GM21390 (cell line): Measurements from ENCODE around the gene ZC3H7A.

Experiments used
- ATAC-seq: cut with Tn5 transposase; IDR thresholded peaks from one replicate; pipeline ENCODE4 v1.9.1; 2021; ENCODE audit not compliant: unreplicated experiment

Gene ZC3H7A

DNA sequence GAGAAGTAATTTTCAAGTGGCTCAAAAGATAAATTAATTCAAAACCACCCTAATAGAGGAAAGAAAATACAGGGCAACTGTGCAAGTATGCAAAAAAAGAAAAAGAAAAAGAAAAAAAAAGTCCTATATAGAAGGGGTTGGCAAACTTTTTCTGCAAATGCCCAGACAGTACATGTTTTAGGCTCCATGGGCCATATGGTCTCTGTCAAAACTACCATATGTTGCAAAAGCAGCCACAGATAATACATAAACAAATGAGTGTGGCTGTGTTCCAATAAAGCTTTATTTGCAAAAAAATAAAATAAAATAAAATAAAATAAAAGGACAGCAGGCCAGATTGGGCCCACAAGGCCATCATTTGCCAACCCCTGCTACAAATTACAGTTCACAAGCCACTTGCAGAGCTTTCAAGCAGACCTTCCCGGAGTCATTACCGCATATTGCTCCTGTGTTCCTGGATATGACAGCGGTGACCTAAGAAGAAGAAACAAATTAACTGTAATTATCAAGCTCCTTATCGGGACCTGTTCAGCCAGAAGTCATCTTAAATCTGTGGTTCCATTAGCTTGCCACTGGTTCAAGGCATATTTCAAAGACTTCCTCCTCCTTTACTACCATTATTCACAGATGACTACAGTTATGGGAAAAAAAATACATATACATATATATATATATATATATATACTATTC is 15.9 kb downstream of the ZC3H7A start:
- ATAC-seq, result no peak

DNA sequence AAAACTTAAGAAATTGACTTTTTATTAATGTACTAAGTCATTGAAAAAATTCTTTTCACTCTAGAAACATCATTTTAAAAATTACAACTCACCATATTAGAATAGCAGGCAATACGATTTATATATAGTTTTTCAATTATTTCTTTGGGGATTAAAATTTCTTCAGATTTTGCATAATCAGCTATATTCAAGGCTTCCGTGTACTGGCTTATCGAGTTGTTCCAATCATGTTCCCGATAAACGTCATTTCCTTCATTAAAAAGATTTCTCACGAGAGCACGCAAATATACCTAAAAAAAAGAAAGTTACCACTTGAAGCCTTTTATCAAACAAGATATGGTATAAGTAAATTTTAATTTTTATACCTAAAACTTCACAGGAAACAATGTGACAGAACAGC is 18.0 kb downstream of the ZC3H7A start:
- no peak for ATAC-seq

DNA sequence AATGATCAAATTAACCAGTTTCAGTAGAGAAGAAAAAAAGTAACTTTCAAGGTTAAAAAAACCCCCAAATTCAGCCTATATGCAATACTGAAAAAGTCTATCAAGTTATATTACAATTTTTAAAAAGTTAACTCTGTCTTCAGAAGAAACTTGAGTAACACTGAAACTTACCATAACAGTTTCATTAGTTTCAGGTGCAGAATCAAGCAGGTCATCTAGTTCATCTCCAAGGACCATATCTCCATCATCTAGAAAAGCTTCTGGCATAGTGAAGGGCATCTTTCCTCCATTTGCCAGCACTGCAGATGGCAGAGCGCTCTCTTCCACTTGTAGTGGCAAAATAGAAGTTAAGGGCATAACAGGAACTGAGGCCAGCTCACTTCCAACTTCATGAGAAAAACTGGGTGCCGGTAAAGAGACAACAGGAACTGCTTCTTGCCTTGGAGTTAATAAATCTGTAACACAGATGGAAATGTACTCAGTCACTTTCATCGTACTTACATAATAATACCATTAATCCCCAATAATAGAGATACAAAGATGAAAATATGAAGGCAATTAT is 22.9 kb downstream of the ZC3H7A start:
- ATAC-seq, result no peak

DNA sequence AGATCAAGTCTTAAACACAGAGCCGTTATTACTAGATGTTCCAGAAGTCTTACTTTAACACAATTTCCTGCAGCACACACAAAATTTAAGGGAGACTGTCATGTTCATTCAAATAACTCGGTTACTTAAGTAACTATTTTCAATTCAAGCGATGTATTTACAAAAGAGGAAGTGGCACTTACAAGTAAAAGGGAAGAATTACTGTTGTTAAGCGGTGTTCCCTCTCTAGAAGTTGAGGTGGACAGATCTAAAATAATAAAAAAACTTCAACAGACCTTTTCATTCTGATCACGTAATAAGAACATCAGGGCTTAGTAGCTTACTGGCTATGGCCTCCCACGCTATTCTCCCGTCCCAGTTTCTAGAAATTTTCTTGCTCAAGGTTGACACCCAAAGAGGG is 28.2 kb downstream of the ZC3H7A start:
- no peak for ATAC-seq

DNA sequence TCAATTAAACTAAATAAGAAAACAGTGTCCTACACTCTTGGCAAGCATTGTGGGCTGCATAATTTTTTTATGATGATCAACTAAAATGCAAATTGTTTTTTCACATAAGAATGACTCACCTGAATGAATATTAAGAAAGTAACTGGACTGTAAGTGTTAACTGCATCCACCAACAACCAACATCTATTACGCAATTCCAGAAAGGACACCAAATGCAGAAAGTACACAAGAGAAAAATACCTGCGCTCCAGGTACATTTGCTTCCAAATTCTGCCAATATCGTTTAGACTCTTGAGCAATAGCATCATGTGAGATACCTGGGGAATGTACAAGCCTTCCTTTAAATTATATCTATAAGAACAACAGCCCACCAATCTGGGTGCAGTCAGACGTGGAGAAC is 34.6 kb downstream of the ZC3H7A start:
- no peak for ATAC-seq

DNA sequence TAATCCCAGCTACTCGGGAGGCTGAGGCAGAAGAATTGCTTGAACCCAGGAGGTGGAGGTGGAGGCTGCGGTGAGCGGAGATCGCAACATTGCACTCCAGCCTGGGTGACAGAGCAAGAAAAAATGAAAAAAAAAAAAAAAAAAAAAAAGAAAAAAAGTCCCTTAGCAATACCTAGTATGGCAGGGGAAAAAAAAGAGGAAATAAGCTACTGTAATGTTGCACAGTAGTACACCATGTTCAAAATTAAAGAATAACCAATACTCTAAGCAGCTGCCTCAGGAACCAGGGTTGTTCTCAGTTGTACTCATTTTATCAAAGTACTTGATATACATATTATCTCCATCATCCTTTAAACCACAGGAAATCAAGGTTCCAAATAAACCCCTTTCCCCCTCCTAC is 37.1 kb downstream of the ZC3H7A start:
- ATAC-seq, result no peak

DNA sequence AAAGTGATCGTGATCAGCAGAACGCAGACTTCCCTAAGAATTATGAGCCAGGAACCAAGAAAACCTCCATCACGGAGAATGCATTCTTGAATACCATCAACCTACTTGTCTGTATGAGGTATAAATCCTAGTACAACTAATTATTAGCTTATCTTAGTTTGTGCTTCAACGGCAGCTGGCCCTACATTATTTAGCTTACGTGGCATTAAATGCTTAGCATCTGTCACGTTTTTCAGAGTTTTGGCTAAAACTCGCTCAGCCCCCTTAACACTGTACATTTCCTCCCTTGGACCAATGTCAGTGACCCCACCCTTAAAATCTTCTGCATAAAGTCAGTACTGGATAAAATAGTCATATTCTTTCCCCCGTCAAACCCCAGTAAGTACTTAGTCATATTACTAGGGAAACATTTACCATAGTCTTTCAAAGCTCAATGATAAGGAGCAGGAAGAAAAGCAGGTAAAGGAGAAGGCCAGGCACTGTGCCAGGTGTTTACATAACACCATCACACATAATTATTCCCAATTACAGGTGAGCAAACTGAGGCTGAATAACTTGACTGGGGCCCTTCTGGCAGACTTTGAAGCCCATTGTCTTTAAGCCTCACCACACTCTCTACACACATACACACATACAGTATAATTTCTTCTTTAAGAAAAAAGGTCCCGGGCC is 37.8 kb downstream of the ZC3H7A start:
- no peak for ATAC-seq

DNA sequence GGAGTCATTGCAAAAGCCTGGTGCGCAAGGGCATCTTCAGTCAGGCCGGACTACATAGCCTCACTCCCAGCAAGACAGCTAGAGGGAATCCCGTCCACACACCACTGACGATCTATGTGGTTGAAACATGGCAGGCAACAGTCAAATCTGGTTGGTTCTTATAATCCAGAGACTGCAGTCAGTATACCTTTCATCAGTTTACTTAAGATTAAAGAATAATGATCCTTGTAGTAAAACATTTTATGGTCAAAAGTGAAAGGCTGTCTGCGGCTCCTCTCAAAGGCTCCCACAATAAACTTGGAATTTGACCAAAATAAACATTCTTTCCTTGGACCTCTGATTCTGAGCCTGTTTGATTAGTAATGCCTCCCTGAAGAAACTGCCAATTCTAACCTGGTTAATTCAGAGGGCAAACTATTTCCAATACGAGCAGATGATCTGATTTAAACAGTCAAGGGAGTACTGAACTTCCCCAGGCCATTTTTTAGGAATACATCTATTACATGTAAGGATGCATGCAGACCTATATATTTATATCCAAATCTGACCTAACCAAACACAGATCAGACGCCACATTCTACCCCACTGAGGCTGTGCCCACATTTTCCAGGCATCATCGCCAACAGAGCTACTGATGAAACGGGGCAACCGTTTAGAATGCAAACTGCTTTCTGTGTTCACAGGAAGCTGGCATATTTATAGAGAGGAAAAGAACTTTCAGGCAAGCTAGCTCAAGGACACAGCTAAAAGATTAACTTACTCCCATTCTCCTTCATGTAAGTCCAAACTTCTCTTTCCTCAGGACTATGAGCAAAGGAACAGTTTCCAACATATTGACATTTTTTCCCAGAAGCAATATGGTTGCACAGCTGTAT is 39.1 kb downstream of the ZC3H7A start:
- no peak for ATAC-seq

DNA sequence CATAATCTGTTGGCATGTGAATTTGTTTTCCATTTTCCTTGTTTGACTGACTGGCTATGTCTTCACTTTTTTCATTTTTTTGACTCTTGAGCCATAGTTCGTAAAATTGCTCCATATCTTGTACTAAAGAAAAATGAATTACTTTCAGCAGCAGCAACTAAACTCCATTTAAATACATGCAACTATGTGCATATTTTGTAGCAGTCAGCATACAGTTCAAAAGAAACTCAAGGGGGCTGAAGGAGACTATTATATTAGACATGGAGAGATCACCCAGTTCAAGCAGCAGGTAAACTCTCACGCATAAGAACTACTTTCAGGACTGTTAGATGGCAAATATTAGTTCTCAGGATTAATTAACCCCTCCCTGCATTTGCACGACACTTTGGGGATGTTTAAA is 40.8 kb downstream of the ZC3H7A start:
- ATAC-seq, result no peak

DNA sequence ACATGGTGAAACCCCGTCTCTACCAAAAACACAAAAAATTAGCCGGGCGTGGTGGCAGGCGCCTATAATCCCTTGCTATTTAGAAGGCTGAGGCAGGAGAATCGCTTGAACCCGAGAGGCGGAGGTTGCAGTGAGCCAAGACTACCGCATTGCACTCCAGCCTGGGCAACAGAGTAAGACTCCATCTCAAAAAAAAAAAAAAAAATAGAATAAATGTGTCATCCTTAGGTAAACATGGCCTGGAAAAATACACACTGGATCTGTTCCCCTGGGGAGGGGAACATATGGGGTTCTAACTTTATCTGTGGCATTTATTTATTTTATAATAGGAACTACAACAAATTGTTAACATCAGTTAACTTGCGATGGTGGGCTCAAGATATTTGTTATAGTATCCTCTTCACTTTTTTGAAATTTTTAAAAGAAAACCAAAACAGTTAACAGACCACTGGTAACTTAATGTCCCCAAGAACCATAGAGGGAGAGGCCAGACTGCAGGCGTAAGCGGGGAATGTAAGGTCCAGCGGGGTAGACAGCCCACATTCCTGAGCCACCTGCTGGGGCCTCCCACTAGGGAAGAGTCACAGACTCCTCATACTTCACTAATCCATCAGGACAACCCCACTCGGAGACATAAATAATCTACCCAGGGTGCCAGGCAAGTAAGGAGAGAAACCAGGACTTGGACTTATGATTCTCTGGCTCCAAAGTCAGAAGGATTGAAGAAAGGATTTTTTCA is 41.9 kb downstream of the ZC3H7A start:
- ATAC-seq, result no peak

DNA sequence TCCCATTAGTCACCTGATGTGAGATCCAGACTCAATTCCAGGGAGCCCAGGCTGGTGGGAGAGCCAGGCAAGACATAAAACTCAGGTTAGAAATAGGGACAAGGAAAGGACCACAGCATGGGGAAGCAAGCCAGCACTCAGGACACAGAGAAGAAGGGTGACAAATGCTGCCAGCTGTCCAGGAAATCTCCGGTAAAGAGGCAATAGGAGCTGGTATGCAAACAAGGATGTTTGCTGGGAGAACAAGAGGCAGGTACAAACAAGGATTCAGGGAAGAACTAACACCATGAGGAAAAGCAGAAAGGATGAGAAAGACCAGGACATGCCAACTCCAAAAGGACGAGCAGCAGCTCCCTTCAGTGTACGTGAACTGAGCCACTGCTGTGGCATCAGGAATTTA is 44.2 kb downstream of the ZC3H7A start:
- ATAC-seq, result no peak

DNA sequence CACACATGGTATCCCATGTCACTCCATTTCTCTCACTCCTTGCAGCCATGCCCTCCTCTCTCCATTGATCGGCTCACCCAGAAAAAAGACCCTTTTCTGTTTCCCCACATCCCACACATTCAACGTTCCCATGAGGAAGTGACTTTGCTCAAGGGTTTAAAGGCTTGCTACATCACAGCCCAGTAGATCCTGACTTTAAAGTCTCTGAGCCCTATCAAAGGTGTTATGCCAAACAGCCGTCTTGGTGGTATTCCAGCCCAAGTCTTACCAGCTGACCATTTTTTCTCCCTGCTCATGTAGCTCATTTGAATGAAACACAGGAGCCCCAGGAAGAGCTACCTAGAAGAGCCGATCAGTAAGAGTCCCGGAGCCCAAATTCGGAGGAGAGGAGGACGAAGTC is 47.0 kb downstream of the ZC3H7A start:
- ATAC-seq, result no peak

DNA sequence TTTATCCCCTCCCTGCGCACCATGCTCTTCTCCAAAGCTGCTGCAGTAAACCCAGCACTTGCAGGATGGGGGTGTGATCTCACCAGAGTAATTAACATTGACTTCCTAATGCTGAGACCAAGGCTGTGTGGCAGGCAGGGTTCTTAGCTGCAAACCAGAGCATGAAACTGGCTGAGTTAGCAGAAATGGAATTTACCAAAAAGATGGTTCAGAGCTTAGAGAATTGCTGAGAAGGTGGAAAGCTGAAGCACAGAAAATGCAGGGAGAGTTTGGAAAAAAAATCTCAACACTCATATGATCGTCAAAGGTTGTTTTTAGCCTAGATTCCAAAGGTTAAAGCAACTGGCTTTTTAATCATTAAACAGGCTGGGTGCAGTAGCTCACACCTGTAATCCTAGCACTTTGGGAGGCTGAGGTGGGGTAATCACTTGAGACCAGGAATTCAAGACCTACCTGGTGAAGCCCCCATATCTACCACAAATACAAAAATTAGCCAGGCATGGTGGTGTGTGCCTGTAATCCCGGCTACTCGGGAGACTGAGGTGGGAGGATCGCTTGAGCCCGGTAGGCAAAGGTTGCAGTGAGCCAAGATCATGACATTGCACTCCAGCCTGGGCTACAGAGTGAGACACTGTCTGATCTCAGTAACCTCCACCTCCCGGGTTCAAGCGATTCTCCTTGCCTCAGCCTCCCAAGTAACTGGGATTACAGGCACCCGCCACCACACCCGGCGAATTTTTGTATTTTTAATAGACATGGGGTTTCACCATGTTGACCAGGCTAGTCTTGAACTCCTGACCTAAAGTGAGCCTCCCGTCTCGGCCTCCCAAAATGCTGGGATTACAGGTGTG is 48.4 kb downstream of the ZC3H7A start:
- no peak for ATAC-seq

DNA sequence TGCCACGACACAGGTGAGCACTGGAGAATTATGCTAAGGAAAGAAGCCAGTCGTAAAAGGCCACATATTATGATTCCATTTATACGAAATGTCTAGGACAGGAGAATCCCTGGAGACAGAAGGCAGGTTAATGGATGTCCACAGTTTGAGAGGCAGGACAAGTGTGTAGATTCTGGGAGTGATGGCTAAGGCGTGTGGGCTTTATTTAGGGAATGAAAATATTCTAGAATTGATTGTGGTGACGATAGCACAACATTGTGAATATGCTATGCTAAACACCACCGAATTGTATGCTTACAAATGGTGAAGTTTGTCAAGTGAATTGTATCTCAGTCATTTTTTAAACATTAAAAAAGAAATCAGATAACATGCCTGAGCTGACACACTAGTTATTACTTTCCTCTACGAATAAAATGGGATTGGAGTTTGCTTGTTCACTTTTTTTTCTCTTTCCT is 49.1 kb downstream of the ZC3H7A start:
- no peak for ATAC-seq

DNA sequence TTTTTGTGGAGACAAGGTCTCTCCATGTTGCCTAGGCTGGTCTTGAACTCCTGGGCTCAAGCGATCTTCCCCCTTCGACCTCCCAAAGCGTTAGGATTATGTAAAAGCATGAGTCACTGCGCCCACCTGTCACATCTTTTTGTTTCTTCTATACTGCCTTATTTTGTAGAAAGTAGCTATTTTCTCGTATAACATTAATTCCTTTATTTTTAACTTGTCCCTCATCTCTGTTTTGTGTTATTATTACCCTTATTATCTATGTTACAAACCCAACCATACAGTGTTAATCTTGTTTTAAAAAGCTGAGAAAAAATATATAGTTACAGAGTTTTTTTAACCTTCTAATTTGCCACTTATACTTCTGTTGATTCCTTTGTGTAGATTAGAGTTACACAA is 53.0 kb downstream of the ZC3H7A start:
- no peak for ATAC-seq

DNA sequence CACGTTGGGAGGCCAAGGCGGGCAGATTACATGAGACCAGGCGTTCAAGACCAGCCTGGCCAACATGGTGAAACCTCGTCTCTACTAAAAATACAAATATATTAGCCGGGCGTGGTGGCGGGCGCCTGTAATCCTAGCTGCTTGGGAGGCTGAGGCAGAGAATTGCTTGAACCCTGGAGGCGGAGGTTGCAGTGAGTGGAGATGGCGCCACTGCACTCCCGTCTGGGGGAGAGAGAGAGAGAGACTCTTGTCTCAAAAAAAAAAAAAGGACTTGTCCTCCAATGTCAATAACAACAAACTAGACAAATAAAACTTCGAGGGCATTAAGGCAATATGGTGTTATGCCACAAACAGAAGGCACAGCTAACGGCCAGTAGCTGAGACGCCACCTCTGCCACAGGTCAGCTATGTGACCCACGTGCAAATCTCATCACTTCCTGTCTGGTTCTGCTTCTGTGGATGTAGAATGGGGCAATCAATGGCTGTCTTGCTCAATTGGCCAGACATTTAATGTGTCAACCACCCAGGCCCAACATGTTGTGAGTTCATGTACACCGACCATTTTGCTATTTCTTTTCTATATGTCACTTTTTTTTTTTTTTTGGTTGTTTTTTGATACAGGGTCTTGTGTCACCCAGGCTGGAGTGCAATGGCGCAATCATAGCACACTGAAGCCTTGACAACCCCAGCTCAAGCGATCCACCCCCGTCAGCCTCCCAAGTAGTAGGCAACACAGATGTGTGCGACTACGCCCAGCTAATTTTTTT is 53.6 kb downstream of the ZC3H7A start:
- no peak for ATAC-seq

DNA sequence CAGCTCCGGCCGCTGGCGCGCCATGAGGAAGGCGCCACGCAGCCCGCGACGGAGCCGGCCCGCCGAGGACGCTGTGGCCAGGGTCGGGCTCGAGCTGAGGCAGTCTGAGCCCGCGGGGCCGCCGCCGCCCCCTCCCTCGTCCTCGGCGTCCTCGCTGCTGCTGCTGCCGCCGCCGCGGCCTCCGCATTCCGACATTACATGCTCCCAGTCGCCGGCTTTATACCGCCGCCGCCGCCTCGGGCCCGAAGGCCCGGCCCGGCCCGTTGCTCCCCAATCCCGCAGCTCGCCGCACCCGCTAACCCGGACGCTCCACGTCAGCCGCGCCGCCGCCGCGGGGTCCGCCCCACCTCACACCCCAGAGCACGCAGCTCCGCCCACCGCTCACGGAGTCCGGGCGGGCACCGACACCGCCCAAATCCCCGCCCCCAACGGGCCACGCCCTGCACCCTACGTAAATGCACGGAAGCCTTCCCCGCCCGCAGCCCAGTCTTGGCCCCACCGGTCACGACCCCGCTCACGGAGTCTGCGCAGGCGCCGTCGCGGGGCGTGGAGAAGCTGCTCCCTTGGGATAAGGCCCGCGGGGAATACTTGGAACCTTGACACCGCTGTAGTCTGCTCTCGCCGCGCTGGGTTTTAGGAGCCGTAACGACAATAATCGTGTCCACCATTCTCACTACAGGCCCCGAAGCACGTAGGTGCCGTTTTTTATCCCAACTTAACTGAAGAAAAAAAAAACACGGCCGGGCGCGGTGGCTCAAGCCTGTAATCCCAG is 54.3 kb downstream of the ZC3H7A start, which contains the start of gene TXNDC11:
Gene TXNDC11, minus strand, starts transcription at position 322 of the 772 bp plus-strand sequence. Its CDS starts 127 bp downstream, at position 195.
- ATAC-seq, result peak; percentile 83

DNA sequence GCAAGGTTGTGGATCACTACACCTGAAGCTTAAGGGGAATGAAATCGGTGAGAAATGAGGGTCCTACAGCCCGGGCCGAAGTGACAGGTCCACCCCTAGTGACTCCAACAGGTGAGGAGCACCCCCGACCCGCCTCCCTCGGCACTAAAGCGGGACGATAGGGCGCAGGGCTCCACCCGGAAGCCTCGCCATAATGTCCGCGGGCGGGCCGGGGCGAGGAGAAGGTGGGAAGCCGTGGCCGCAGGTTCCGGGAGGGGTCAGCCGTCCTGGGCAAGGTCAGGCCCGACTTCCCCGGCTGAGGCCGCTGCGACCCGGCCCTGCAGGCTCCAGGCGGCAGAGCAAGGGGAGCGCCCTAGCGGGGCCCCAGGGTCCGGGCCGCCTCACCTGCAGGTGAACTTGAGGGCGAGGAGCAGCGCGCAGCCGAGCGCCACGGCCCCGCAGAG is 54.9 kb downstream of the ZC3H7A start:
- peak; percentile 21 for ATAC-seq
